K562 (cell line): ENCODE measurements around the gene IGSF21. TPM values are rescaled to one million over a fixed set of nuclear protein-coding genes. Genes with fewer than 3 reads are reported as not detected.

Experiments used
- ATAC-seq: fragments of 200-7000 bp; cut with Tn5 transposase; 3 replicates; pipeline ENCODE4 v1.9.1; 2020; ENCODE audit warnings: moderate library complexity
- BruUV-seq: library from RNA; stranded (reverse); fragments of 400-500 nt; replicated peaks from 2 replicates; lab custom pipeline; 2021; lab: Mats Ljungman, UMichigan
- CTCF ChIA-PET: fragments of 300-600 bp; formaldehyde crosslinking; extraction: SDS; loops from one replicate; lab custom pipeline; 2021; ENCODE audit warnings: low intra/inter-chr PET ratio; lab: Yijun Ruan, JAX
- POLR2A ChIA-PET: fragments of 300-600, 350-650 bp; sonication (Branson Sonifier 250); formaldehyde crosslinking; extraction: SDS; loops from one replicate; lab custom pipeline; 2021; ENCODE audit warnings: antibody characterized with exemption, inconsistent platforms; lab: Yijun Ruan, JAX
- DNase-seq, 4 experiments: peaks; one replicate each; pipeline versions ENCODE4 v3.0.0 to v3.0.0-alpha.2; 2011 to 2018; ENCODE audit warnings: low spot score in 3 of 4, mixed read lengths in 3 of 4; ENCODE audit errors: extremely low read depth in 1 of 4
- FAIRE-seq: peaks from 2 replicates; lab custom pipeline; 2011; peaks lifted over from hg19 to GRCh38; lab: Jason Lieb, UNC
- H2AFZ ChIP-seq: 2 replicates; pipeline ENCODE4 v1.6.0; 2011; ENCODE audit warnings: low read depth, low read length, control low read depth, inconsistent platforms
- H3K27ac ChIP-seq: fragments of 200-600 bp; 3 replicates; pipeline ENCODE4 v1.8.0; 2011; ENCODE audit warnings: low read depth, mild to moderate bottlenecking, control low read depth, inconsistent platforms, low read length, moderate library complexity, mixed read lengths; ENCODE audit errors: extremely low read depth
- H3K27me3 ChIP-seq, 2 experiments: fragments of 300-600 bp in 1 of 2; 2 replicates in 1 of 2; 3 replicates in 1 of 2; pipeline versions ENCODE4 v1.6.0 to v1.8.0; 2011; ENCODE audit warnings: inconsistent platforms in 2 of 2, low read length in 2 of 2, mild to moderate bottlenecking in 1 of 2, mixed read lengths in 1 of 2, moderate library complexity in 1 of 2; ENCODE audit not compliant: control insufficient read depth in 2 of 2, insufficient read depth in 2 of 2
- H3K36me3 ChIP-seq: fragments of 300-600 bp; 3 replicates; pipeline ENCODE4 v1.8.0; 2011; ENCODE audit warnings: mild to moderate bottlenecking, low read length, inconsistent platforms; ENCODE audit not compliant: control insufficient read depth, insufficient read depth
- H3K4me1 ChIP-seq, 2 experiments: fragments of 200-600 bp in 1 of 2; replicated peaks in 1 of 2; 2 replicates in 1 of 2; 3 replicates in 1 of 2; pipeline versions ENCODE4 v1.5.1 to v1.8.0; 2011; ENCODE audit warnings: inconsistent platforms in 2 of 2, low read length in 2 of 2, mild to moderate bottlenecking in 1 of 2, mixed read lengths in 1 of 2, moderate library complexity in 1 of 2; ENCODE audit not compliant: control insufficient read depth in 2 of 2, insufficient read depth in 2 of 2
- H3K4me2 ChIP-seq: 2 replicates; pipeline ENCODE4 v1.6.1; 2011; ENCODE audit warnings: low read length, control low read depth, inconsistent platforms, mixed read lengths; ENCODE audit not compliant: insufficient read depth
- H3K4me3 ChIP-seq: fragments of 200-600 bp; sonication (generic), shearing (Covaris generic); 2 replicates; pipeline ENCODE4 v1.5.1; 2016; ENCODE audit warnings: control low read depth, inconsistent platforms
- H3K79me2 ChIP-seq: fragments of 200-600 bp; 3 replicates; pipeline ENCODE4 v1.8.0; 2011; ENCODE audit warnings: low read length, inconsistent platforms; ENCODE audit not compliant: control insufficient read depth, insufficient read depth
- H3K9ac ChIP-seq, 2 experiments: 2 replicates each; pipeline versions ENCODE4 v1.6.0 to v1.6.1; 2011; ENCODE audit warnings: low read depth in 2 of 2, low read length in 2 of 2, control low read depth in 1 of 2, inconsistent platforms in 1 of 2, mild to moderate bottlenecking in 1 of 2, mixed read lengths in 1 of 2; ENCODE audit not compliant: insufficient read depth in 1 of 2
- H3K9me1 ChIP-seq: one replicate; pipeline ENCODE4 v1.6.0; 2011; ENCODE audit warnings: inconsistent platforms, mild to moderate bottlenecking, low read length, moderate library complexity; ENCODE audit not compliant: control insufficient read depth, insufficient read depth
- H3K9me3 ChIP-seq: replicated peaks from 2 replicates; pipeline ENCODE4 v1.5.1; 2011; ENCODE audit warnings: low read depth, low read length, inconsistent platforms; ENCODE audit not compliant: control insufficient read depth, insufficient read depth
- H4K20me1 ChIP-seq: replicated peaks from 2 replicates; pipeline ENCODE4 v1.6.1; 2011; ENCODE audit warnings: low read length, inconsistent platforms, mixed read lengths; ENCODE audit not compliant: control insufficient read depth, insufficient read depth
- CHD4 ChIP-seq: fragments of 200-600 bp; sonication (generic); IDR thresholded peaks from 3 replicates; pipeline ENCODE4 v1.6.1; 2012; ENCODE audit warnings: low read depth, mild to moderate bottlenecking, mixed read lengths, low read length, inconsistent platforms; ENCODE audit not compliant: insufficient read depth, insufficient replicate concordance, poor library complexity, severe bottlenecking
- CREB1 ChIP-seq, 2 experiments: sonication (generic) in 1 of 2; formaldehyde crosslinking in 1 of 2; IDR thresholded peaks; 2 replicates each; pipeline versions ENCODE4 v1.6.1 to v1.8.0; 2012 to 2022; ENCODE audit warnings: inconsistent platforms in 1 of 2, mild to moderate bottlenecking in 1 of 2, missing genetic modification reagents in 1 of 2, moderate library complexity in 1 of 2
- HES1 ChIP-seq: fragments of 450-650 bp; IDR thresholded peaks from 2 replicates; pipeline ENCODE4 v1.6.1; 2016; ENCODE audit warnings: low read depth, mild to moderate bottlenecking, moderate library complexity
- NR0B1 ChIP-seq: fragments of 450-650 bp; IDR thresholded peaks from one replicate; pipeline ENCODE4 v1.6.1; 2018; ENCODE audit warnings: mild to moderate bottlenecking, moderate library complexity; ENCODE audit not compliant: partially characterized antibody
- SIN3A ChIP-seq, 2 experiments: fragments of 150-350 bp in 1 of 2; IDR thresholded peaks; 2 replicates each; pipeline ENCODE4 v1.6.1; 2011 to 2016; ENCODE audit warnings: borderline replicate concordance in 2 of 2, low read depth in 2 of 2, low read length in 2 of 2, mild to moderate bottlenecking in 2 of 2, moderate library complexity in 2 of 2; ENCODE audit not compliant: control insufficient read depth in 1 of 2
- TBL1XR1 ChIP-seq, 2 experiments: IDR thresholded peaks; 2 replicates each; pipeline ENCODE4 v1.6.1; 2012; ENCODE audit warnings: improper control_type of control experiment in 2 of 2, low read length in 2 of 2, mild to moderate bottlenecking in 1 of 2
- TOE1 ChIP-seq, 2 experiments: fragments of 450-650 bp in 1 of 2; sonication (generic) in 1 of 2; formaldehyde crosslinking in 1 of 2; IDR thresholded peaks; 2 replicates each; pipeline versions ENCODE4 v1.7.1 to v1.8.0; 2016 to 2022; ENCODE audit warnings: borderline replicate concordance in 2 of 2, mild to moderate bottlenecking in 2 of 2, antibody characterized with exemption in 1 of 2, inconsistent platforms in 1 of 2, low read depth in 1 of 2, missing genetic modification reagents in 1 of 2, moderate library complexity in 1 of 2
- ZNF253 ChIP-seq: fragments of 250-450 bp; sonication (Bioruptor Pico); conservative IDR thresholded peaks from 2 replicates; pipeline ENCODE4 v1.6.1; 2021; ENCODE audit warnings: mild to moderate bottlenecking
- ZNF436 ChIP-seq: fragments of 250-450, 450-650 bp; sonication (Bioruptor Pico); formaldehyde crosslinking; IDR thresholded peaks from 2 replicates; pipeline ENCODE4 v1.7.0; 2020; ENCODE audit warnings: mild to moderate bottlenecking
- ZNF589 ChIP-seq: fragments of 200-800 bp; sonication (Bioruptor generic); IDR thresholded peaks from 2 replicates; pipeline ENCODE4 v1.6.1; 2016; ENCODE audit warnings: low read depth, missing genetic modification characterization, missing compliant biosample characterization
- WGBS: fragments of 100-300 bp; shearing (Covaris generic); methylation state at CpG from one replicate; pipeline ENCODE4 v1.1.6; 2016; ENCODE audit warnings: low coverage, mixed read lengths; ENCODE audit not compliant: insufficient coverage; ENCODE audit errors: missing lambda C conversion rate; 5-methylcytosine and 5-hydroxymethylcytosine counted together
- in situ Hi-C: fragments of 300-500 bp; cut with MboI; formaldehyde crosslinking; loops from 4 replicates; pipeline ENCODE4 v1.15.0; 2018; ENCODE audit warnings: inconsistent platforms, mixed read lengths
- intact Hi-C: fragments of 100-400 bp; cut with micrococcal nuclease; formaldehyde crosslinking; loops from 2 replicates; pipeline ENCODE4 v1.14.2; 2022
- polyA plus RNA-seq, 8 experiments: library from polyadenylated mRNA; depleted of rRNA in 4 of 8; stranded (reverse) in 5 of 8; unstranded in 3 of 8; fragments of >200 nt; fragmentation: Nextera tagmentation in 2 of 8; fragmentation: Illumina TruSeq in 1 of 8; extraction: Ambion mirVana in 2 of 8; extraction: Trizol in 1 of 8; gene quantifications; 2 replicates each; pipeline versions ENCODE4 v1.2.1 to v1.2.3, GENCODE V29; 2011 to 2014; ENCODE audit warnings: inconsistent platforms in 1 of 8, missing spikeins in 1 of 8
- total RNA-seq, 7 experiments: library from RNA; depleted of rRNA in 6 of 7; stranded (reverse); fragments of >200 nt in 6 of 7; fragmentation: Illumina TruSeq in 2 of 7; extraction: Trizol in 2 of 7; gene quantifications; 2 replicates each; pipeline versions ENCODE4 v1.2.1 to v1.2.3, GENCODE V29; 2011 to 2021; ENCODE audit warnings: low replicate concordance in 1 of 7

IGSF21 gene
- total and polyA plus RNA-seq, 9 of the 15 experiments (the other 6 are each of a cell fraction or from before 2014, with no cell fraction given), result not detected

- no peak for TF ChIP-seq ZNF436 (CRISPR knock-in tag)
Observed at GRCh38 chr1:18091660-18092446, 15.7 kb upstream of the IGSF21 start (continued).

- ChIA-PET CTCF (no interaction called here), POLR2A (no interaction called here)
- TF ChIP-seq TOE1 (IDR thresholded peaks at IDR 0.05; ENCODE audit: borderline replicate concordance) (no peak), TOE1 (CRISPR knock-in tag; IDR thresholded peaks at IDR 0.05; ENCODE audit: borderline replicate concordance, low read depth) (no peak), CHD4 (no peak), ZNF589 (CRISPR knock-in tag) (no peak), NR0B1 (no peak), CREB1 (IDR thresholded peaks at IDR 0.05) (no peak), CREB1 (CRISPR knock-in tag; IDR thresholded peaks at IDR 0.05) (no peak), SIN3A (IDR thresholded peaks at IDR 0.05; ENCODE audit: borderline replicate concordance in 2 of 2, control insufficient read depth in 1 of 2, low read depth in 2 of 2, low read length in 2 of 2) (no peak), ZNF253 (CRISPR knock-in tag) (no peak), HES1 (no peak), TBL1XR1 (IDR thresholded peaks at IDR 0.05; ENCODE audit: low read length in 2 of 2) (no peak)
- no peaks in the 10 kb centered on the region for H3K79me2 ChIP-seq
- 0% methylated on average over 2 of the region's 2 CpGs for WGBS
- ATAC-seq (no peak), DNase-seq (no peak), FAIRE-seq (no peak)
- no TSS peak for BruUV-seq
- H3K4me3 ChIP-seq, result no peak overlapping the region
- no peak overlapping the region for H2AFZ ChIP-seq
- intact Hi-C loops (no loop called here), in situ Hi-C loops (no loop called here)
- H3K36me3 ChIP-seq, result no peaks in the 10 kb centered on the region
- no peaks in the 10 kb centered on the region for H3K4me1 ChIP-seq
- H3K9me1 ChIP-seq, result no peaks in the 10 kb centered on the region
- no peak overlapping the region for H3K4me2 ChIP-seq
- no peaks in the 10 kb centered on the region for H3K9me3 ChIP-seq
- H3K27me3 ChIP-seq, result no peaks in the 10 kb centered on the region
- H3K27ac ChIP-seq, result no peak overlapping the region
- no peak overlapping the region for H3K9ac ChIP-seq
- H4K20me1 ChIP-seq, result 0 out of 2 replicates have a peak, but pooled peaks cover 4% of the 10 kb centered on the region
Observed at GRCh38 chr1:18093193-18093592, 14.4 kb upstream of the IGSF21 start.
